ENCODE measurements around the gene BMPER. TPM values are rescaled to one million over a fixed set of nuclear protein-coding genes. Genes with fewer than 3 reads are reported as not detected.

Gene BMPER
- total RNA-seq, 5 donors from 2014 or later (not counting 1 experiment from before 2014, with no cell fraction given), result 0.20 to 0.47 TPM; not detected in 3

DNA sequence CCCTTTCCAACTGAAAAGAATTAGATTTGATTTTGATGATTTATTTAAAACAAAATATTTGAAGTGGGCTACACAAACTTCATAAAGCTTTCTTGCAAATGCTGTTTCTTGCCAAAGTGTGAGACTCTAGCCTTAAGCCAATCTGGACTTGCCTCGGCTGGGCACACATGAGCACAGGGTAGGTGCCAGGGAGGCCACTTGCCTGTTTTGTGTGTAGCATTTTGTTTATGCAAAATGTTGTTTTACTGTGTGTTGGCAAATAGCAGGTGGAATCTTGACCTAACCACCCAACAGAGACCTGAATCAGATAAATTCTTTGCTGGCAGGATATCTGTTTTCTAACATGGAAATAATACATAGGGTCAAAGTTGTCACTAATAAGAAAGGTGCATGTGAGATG is 161.1 kb downstream of the BMPER start:
- ChIA-PET POLR2A (no interaction called here), CTCF (no interaction called here)
- H3K9me3 ChIP-seq, result no peaks in the 10 kb centered on the region
- H3K4me3 Mint-ChIP-seq, result no peak overlapping the region
- H3K27me3 ChIP-seq (replicated peaks in 1 of 2; ENCODE audit: control insufficient read depth in 2 of 2, extremely low read depth in 1 of 2, insufficient read depth in 2 of 2, low read length in 1 of 2), result no peaks in the 10 kb centered on the region
- ATAC-seq (replicated peaks in 1 of 4) (no peak), DNase-seq (no peak)
- no peaks in the 10 kb centered on the region for H3K36me3 ChIP-seq (ENCODE audit: control insufficient read depth in 2 of 2, extremely low read depth in 1 of 2, insufficient read depth in 1 of 2, low read length in 1 of 2)
- H3K27me3 Mint-ChIP-seq, result no peaks in the 10 kb centered on the region
- no peaks in the 10 kb centered on the region for H3K36me3 Mint-ChIP-seq
- no peak overlapping the region for H3K27ac Mint-ChIP-seq
- H3K4me1 Mint-ChIP-seq, result no peaks in the 10 kb centered on the region
- H3K9me3 Mint-ChIP-seq, result no peaks in the 10 kb centered on the region
- no peak overlapping the region for H3K4me3 ChIP-seq (ENCODE audit: control insufficient read depth in 1 of 2, extremely low read depth in 1 of 2, low read length in 1 of 2)
- H3K4me1 ChIP-seq (ENCODE audit: control insufficient read depth in 1 of 2, extremely low read depth in 1 of 2, insufficient read depth in 2 of 2, low read length in 2 of 2), result no peaks in the 10 kb centered on the region
- H3K27ac ChIP-seq (ENCODE audit: low read length), result no peak overlapping the region
- no CpG with 5 or more reads among the region's 1 CpG for WGBS (ENCODE audit: insufficient coverage)

DNA sequence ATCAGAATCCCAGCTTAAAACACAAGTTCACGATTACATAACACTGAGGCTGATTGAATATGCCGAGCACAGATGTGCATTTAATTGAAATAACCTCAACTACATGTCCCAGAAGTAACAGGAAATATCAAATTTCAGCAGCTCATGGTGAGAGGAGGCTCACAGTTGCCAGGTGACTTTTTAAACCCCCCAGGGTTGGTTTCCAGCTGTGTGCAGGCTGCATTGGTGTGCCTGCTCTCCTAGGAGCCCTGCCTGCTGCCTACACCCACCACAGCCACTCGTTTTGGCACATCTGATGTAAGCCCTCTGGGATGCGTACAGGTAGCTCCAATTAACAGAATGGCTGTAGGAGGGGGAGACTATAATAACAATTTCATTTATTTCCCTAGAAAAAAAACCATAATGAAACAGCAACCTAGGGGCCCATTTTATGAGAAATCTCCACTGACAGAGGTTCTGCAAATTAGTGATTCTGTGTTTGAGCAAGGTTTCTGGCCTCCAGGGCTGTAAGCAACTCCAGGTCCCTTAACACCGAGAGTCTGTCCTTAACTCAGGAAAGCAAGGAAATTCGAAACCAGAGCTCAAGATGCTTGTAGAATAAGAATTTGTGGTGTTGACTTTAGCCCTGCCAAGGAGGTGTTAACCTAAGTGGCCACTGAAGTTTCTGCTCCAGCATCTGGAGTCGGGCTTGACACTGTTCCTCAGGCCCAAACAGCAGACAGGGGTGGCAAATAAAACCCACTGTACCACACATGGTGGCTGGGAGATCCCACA is 161.9 kb downstream of the BMPER start:
- Mint-ChIP-seq H3K9me3 (no peaks in the 10 kb centered on the region), H3K36me3 (no peaks in the 10 kb centered on the region), H3K4me3 (no peak overlapping the region), H3K4me1 (no peaks in the 10 kb centered on the region), H3K27ac (no peak overlapping the region), H3K27me3 (peaks cover 0 to 3% of the 10 kb centered on the region in 2 donors)
- 53% methylated on average over 3 of the region's 7 CpGs for WGBS (ENCODE audit: insufficient coverage)
- Histone ChIP-seq H3K36me3 (ENCODE audit: control insufficient read depth in 2 of 2, extremely low read depth in 1 of 2, insufficient read depth in 1 of 2, low read length in 1 of 2) (no peaks in the 10 kb centered on the region), H3K27ac (ENCODE audit: low read length) (no peak overlapping the region), H3K4me3 (ENCODE audit: control insufficient read depth in 1 of 2, extremely low read depth in 1 of 2, low read length in 1 of 2) (no peak overlapping the region), H3K27me3 (replicated peaks in 1 of 2; ENCODE audit: control insufficient read depth in 2 of 2, extremely low read depth in 1 of 2, insufficient read depth in 2 of 2, low read length in 1 of 2) (no peaks in the 10 kb centered on the region), H3K9me3 (no peaks in the 10 kb centered on the region), H3K4me1 (ENCODE audit: control insufficient read depth in 1 of 2, extremely low read depth in 1 of 2, insufficient read depth in 2 of 2, low read length in 2 of 2) (no peaks in the 10 kb centered on the region)
- ATAC-seq (replicated peaks in 1 of 4) (no peak), DNase-seq (no peak)
- ChIA-PET CTCF (no interaction called here), POLR2A (no interaction called here)

DNA sequence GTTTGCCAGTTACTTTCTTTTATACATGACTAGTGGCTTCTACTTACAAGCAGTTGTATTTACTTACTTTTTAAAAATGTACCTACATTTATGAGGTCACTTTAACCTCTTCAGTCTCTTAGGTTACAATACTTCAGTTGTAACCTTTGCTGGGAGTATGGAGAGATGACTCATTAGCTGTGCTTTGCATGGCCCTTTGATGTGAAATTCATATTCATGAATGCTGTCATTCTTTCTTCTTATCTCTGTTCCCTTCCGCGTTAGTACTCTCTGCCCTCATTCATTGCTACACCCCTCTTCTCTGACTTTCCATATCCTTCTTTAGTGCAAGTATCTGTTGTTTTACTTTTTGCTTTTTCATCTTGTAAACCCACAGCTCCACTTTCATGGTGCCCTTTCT is 164.3 kb downstream of the BMPER start:
- no CpG with 5 or more reads among the region's 2 CpGs for WGBS (ENCODE audit: insufficient coverage)
- no peak overlapping the region for H3K27ac Mint-ChIP-seq
- no peak for ATAC-seq (replicated peaks in 1 of 4)
- no peaks in the 10 kb centered on the region for H3K9me3 Mint-ChIP-seq
- no peak overlapping the region for H3K4me3 Mint-ChIP-seq
- peaks cover 3 to 4% of the 10 kb centered on the region in 2 donors for H3K27me3 Mint-ChIP-seq
- ChIA-PET CTCF (no interaction called here), POLR2A (no interaction called here)
- Histone ChIP-seq H3K4me3 (ENCODE audit: control insufficient read depth in 1 of 2, extremely low read depth in 1 of 2, low read length in 1 of 2) (no peak overlapping the region), H3K9me3 (no peaks in the 10 kb centered on the region), H3K27ac (ENCODE audit: low read length) (no peak overlapping the region), H3K36me3 (ENCODE audit: control insufficient read depth in 2 of 2, extremely low read depth in 1 of 2, insufficient read depth in 1 of 2, low read length in 1 of 2) (no peaks in the 10 kb centered on the region), H3K4me1 (ENCODE audit: control insufficient read depth in 1 of 2, extremely low read depth in 1 of 2, insufficient read depth in 2 of 2, low read length in 2 of 2) (no peaks in the 10 kb centered on the region), H3K27me3 (replicated peaks in 1 of 2; ENCODE audit: control insufficient read depth in 2 of 2, extremely low read depth in 1 of 2, insufficient read depth in 2 of 2, low read length in 1 of 2) (no peaks in the 10 kb centered on the region)
- H3K36me3 Mint-ChIP-seq, result no peaks in the 10 kb centered on the region
- H3K4me1 Mint-ChIP-seq, result no peaks in the 10 kb centered on the region
- no peak for DNase-seq

GRCh38 chr7:34070511-34071323 is 165.4 kb downstream of the BMPER start:
- Mint-ChIP-seq H3K27ac (no peak overlapping the region), H3K9me3 (no peaks in the 10 kb centered on the region), H3K4me1 (no peaks in the 10 kb centered on the region), H3K27me3 (peaks cover 3 to 4% of the 10 kb centered on the region in 2 donors), H3K4me3 (no peak overlapping the region), H3K36me3 (no peaks in the 10 kb centered on the region)
- H3K4me1 ChIP-seq (ENCODE audit: control insufficient read depth in 1 of 2, extremely low read depth in 1 of 2, insufficient read depth in 2 of 2, low read length in 2 of 2), result no peaks in the 10 kb centered on the region
- no peak overlapping the region for H3K27ac ChIP-seq (ENCODE audit: low read length)
- no peak overlapping the region for H3K4me3 ChIP-seq (ENCODE audit: control insufficient read depth in 1 of 2, extremely low read depth in 1 of 2, low read length in 1 of 2)
- H3K27me3 ChIP-seq (replicated peaks in 1 of 2; ENCODE audit: control insufficient read depth in 2 of 2, extremely low read depth in 1 of 2, insufficient read depth in 2 of 2, low read length in 1 of 2), result no peaks in the 10 kb centered on the region
- 80% methylated on average over 1 of the region's 5 CpGs for WGBS (ENCODE audit: insufficient coverage)
- H3K9me3 ChIP-seq, result no peaks in the 10 kb centered on the region
- ChIA-PET POLR2A (no interaction called here), CTCF (no interaction called here)
- no peak for DNase-seq
- H3K36me3 ChIP-seq (ENCODE audit: control insufficient read depth in 2 of 2, extremely low read depth in 1 of 2, insufficient read depth in 1 of 2, low read length in 1 of 2), result no peaks in the 10 kb centered on the region
- no peak for ATAC-seq (replicated peaks in 1 of 4)

DNA sequence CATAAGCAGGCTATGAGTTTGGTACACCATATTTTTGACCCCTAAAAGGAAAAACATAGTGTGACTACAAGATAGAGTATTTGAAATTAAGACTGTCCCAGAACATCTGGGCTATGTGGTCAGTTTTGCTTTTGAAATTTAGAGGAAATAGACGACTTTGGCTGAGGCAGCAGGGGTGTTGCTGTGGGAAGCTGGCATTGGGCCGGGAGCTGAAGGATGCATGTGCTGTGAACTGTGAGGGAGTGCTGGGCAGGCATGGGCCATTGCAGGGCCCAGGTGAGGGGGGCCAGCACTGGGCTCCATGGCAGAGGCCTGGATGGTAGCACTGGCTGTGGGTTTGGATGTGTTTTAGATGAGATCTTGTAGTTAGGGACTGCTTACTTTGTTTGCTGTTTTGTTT is 168.3 kb downstream of the BMPER start:
- ChIA-PET POLR2A (no interaction called here), CTCF (no interaction called here)
- Histone ChIP-seq H3K36me3 (ENCODE audit: control insufficient read depth in 2 of 2, extremely low read depth in 1 of 2, insufficient read depth in 1 of 2, low read length in 1 of 2) (no peaks in the 10 kb centered on the region), H3K9me3 (no peaks in the 10 kb centered on the region), H3K4me3 (ENCODE audit: control insufficient read depth in 1 of 2, extremely low read depth in 1 of 2, low read length in 1 of 2) (no peak overlapping the region), H3K4me1 (ENCODE audit: control insufficient read depth in 1 of 2, extremely low read depth in 1 of 2, insufficient read depth in 2 of 2, low read length in 2 of 2) (no peaks in the 10 kb centered on the region), H3K27me3 (replicated peaks in 1 of 2; ENCODE audit: control insufficient read depth in 2 of 2, extremely low read depth in 1 of 2, insufficient read depth in 2 of 2, low read length in 1 of 2) (no peaks in the 10 kb centered on the region), H3K27ac (ENCODE audit: low read length) (no peak overlapping the region)
- ATAC-seq (replicated peaks in 1 of 4) (no peak), DNase-seq (no peak)
- Mint-ChIP-seq H3K27ac (no peak overlapping the region), H3K27me3 (peaks cover 3 to 4% of the 10 kb centered on the region in 2 donors), H3K4me1 (no peaks in the 10 kb centered on the region), H3K9me3 (no peaks in the 10 kb centered on the region), H3K36me3 (no peaks in the 10 kb centered on the region), H3K4me3 (no peak overlapping the region)
- 56% methylated on average over 2 of the region's 2 CpGs for WGBS (ENCODE audit: insufficient coverage)

GRCh38 chr7:34074421-34074820 is 169.1 kb downstream of the BMPER start:
- H3K4me1 Mint-ChIP-seq, result no peaks in the 10 kb centered on the region
- no peak overlapping the region for H3K4me3 Mint-ChIP-seq
- no peak for ATAC-seq (replicated peaks in 1 of 4)
- Histone ChIP-seq H3K4me3 (ENCODE audit: control insufficient read depth in 1 of 2, extremely low read depth in 1 of 2, low read length in 1 of 2) (no peak overlapping the region), H3K9me3 (no peaks in the 10 kb centered on the region), H3K27me3 (replicated peaks in 1 of 2; ENCODE audit: control insufficient read depth in 2 of 2, extremely low read depth in 1 of 2, insufficient read depth in 2 of 2, low read length in 1 of 2) (no peaks in the 10 kb centered on the region), H3K36me3 (ENCODE audit: control insufficient read depth in 2 of 2, extremely low read depth in 1 of 2, insufficient read depth in 1 of 2, low read length in 1 of 2) (no peaks in the 10 kb centered on the region), H3K4me1 (ENCODE audit: control insufficient read depth in 1 of 2, extremely low read depth in 1 of 2, insufficient read depth in 2 of 2, low read length in 2 of 2) (no peaks in the 10 kb centered on the region), H3K27ac (ENCODE audit: low read length) (no peak overlapping the region)
- ChIA-PET CTCF (interaction anchor here in 1 of 2 donors (0.6 kb wide), 1 partner anchor 11 kb away, joined by 3 read pairs; no protein-coding TSS in a partner anchor), POLR2A (no interaction called here)
- H3K9me3 Mint-ChIP-seq, result no peaks in the 10 kb centered on the region
- H3K36me3 Mint-ChIP-seq, result no peaks in the 10 kb centered on the region
- H3K27me3 Mint-ChIP-seq, result peaks cover 3 to 4% of the 10 kb centered on the region in 2 donors
- DNase-seq, result no peak
- H3K27ac Mint-ChIP-seq, result no peak overlapping the region
- 71% methylated on average over 5 of the region's 7 CpGs for WGBS (ENCODE audit: insufficient coverage)
